PFSK-1 (cell line): ENCODE results near the gene SGIP1.

Experiments
- POLR2AphosphoS5 ChIP-seq: IDR thresholded peaks from 2 replicates; pipeline ENCODE4 v1.6.1; 2012; ENCODE audit warnings: low read depth, mild to moderate bottlenecking, control low read depth, low read length, moderate library complexity
- REST ChIP-seq, 2 experiments: IDR thresholded peaks; 2 replicates each; pipeline versions ENCODE4 v1.6.1 to v1.8.0; 2011 to 2012; ENCODE audit warnings: low read depth in 2 of 2, low read length in 2 of 2, control low read depth in 1 of 2, inconsistent platforms in 1 of 2, mild to moderate bottlenecking in 1 of 2, moderate library complexity in 1 of 2; ENCODE audit not compliant: insufficient read depth in 1 of 2
- SIN3A ChIP-seq: IDR thresholded peaks from 2 replicates; pipeline ENCODE4 v1.6.1; 2012; ENCODE audit warnings: mild to moderate bottlenecking, low read length, moderate library complexity, borderline replicate concordance; ENCODE audit not compliant: insufficient read depth
- TAF1 ChIP-seq: IDR thresholded peaks from 2 replicates; pipeline ENCODE4 v1.6.1; 2012; ENCODE audit warnings: low read length, control low read depth, borderline replicate concordance; ENCODE audit not compliant: insufficient read depth

- TF ChIP-seq POLR2AphosphoS5 (no peak), REST (IDR thresholded peaks at IDR 0.05; ENCODE audit: insufficient read depth in 1 of 2, low read depth in 2 of 2, low read length in 2 of 2) (no peak), TAF1 (no peak), SIN3A (no peak)
Measured at GRCh38 chr1:66596191-66596590, 62.2 kb downstream of the SGIP1 start.
